H1 (cell line): ENCODE measurements around the gene DIAPH1. TPM values are rescaled to one million over a fixed set of nuclear protein-coding genes. Genes with fewer than 3 reads are reported as not detected.

ENCODE experiments used
- CTCF ChIA-PET: fragments of 300-600 bp; sonication (Branson Sonifier 250); formaldehyde crosslinking; loops from one replicate; lab custom pipeline; 2021; ENCODE audit not compliant: partially characterized antibody; lab: Charles Lee
- POLR2A ChIA-PET: fragments of 300-600 bp; sonication (Branson Sonifier 250); formaldehyde crosslinking; loops from one replicate; lab custom pipeline; 2021; ENCODE audit warnings: inconsistent platforms; ENCODE audit not compliant: partially characterized antibody; lab: Charles Lee
- DNase-seq, 2 experiments: peaks; one replicate each; pipeline versions ENCODE4 v3.0.0 to v3.0.0-alpha.2; 2010 to 2022; ENCODE audit warnings: low spot score in 2 of 2, low read depth in 1 of 2, mixed read lengths in 1 of 2
- FAIRE-seq: peaks from 2 replicates; lab custom pipeline; 2011; peaks lifted over from hg19 to GRCh38; lab: Jason Lieb, UNC
- H2AFZ ChIP-seq: 2 replicates; pipeline ENCODE4 v1.8.1; 2012; ENCODE audit warnings: low read length, inconsistent platforms
- H2AK5ac ChIP-seq: 2 replicates; pipeline ENCODE4 v1.6.1; 2013; ENCODE audit warnings: low read depth, low read length
- H2BK120ac ChIP-seq: replicated peaks from 2 replicates; pipeline ENCODE3; 2013; ENCODE audit warnings: low read depth, low read length, inconsistent platforms
- H2BK12ac ChIP-seq: 2 replicates; pipeline ENCODE4 v1.6.1; 2013; ENCODE audit warnings: low read depth, low read length
- H2BK15ac ChIP-seq: 2 replicates; pipeline ENCODE4 v1.6.1; 2013; ENCODE audit warnings: low read length
- H2BK20ac ChIP-seq: 2 replicates; pipeline ENCODE4 v1.6.1; 2013; ENCODE audit warnings: low read length
- H2BK5ac ChIP-seq: 2 replicates; pipeline ENCODE4 v1.6.1; 2013; ENCODE audit warnings: low read depth, low read length
- H3K14ac ChIP-seq: 2 replicates; pipeline ENCODE4 v1.6.1; 2013; ENCODE audit warnings: inconsistent platforms; ENCODE audit not compliant: insufficient read length
- H3K18ac ChIP-seq: 2 replicates; pipeline ENCODE4 v1.6.1; 2013; ENCODE audit warnings: low read length; ENCODE audit errors: extremely low read depth
- H3K23ac ChIP-seq: 2 replicates; pipeline ENCODE4 v1.6.1; 2013; ENCODE audit warnings: inconsistent platforms; ENCODE audit not compliant: insufficient read length
- H3K23me2 ChIP-seq: 2 replicates; pipeline ENCODE4 v1.6.1; 2013; ENCODE audit warnings: low read depth, low read length
- H3K27ac ChIP-seq: 2 replicates; pipeline ENCODE4 v1.6.1; 2011; ENCODE audit warnings: low read depth, low read length, inconsistent platforms
- H3K27me3 ChIP-seq, 4 experiments: replicated peaks in 1 of 4; 1 replicate in 1 of 4; 2 replicates in 3 of 4; pipeline versions ENCODE4 v1.6.1 to v1.8.1; 2011 to 2013; ENCODE audit warnings: low read length in 3 of 4, mild to moderate bottlenecking in 3 of 4, inconsistent platforms in 2 of 4, mixed read lengths in 2 of 4, moderate library complexity in 1 of 4; ENCODE audit not compliant: control insufficient read depth in 3 of 4, insufficient read depth in 3 of 4; ENCODE audit errors: extremely low read depth in 1 of 4
- H3K36me3 ChIP-seq, 4 experiments: 2 replicates each; pipeline versions ENCODE4 v1.6.1 to v1.8.1; 2011 to 2013; ENCODE audit warnings: mild to moderate bottlenecking in 4 of 4, low read length in 3 of 4, moderate library complexity in 2 of 4, control low read depth in 1 of 4, inconsistent platforms in 1 of 4; ENCODE audit not compliant: insufficient read depth in 4 of 4, control insufficient read depth in 2 of 4
- H3K4ac ChIP-seq: replicated peaks from 2 replicates; pipeline ENCODE3; 2013; ENCODE audit warnings: low read length, low read depth, mixed read lengths, inconsistent platforms; ENCODE audit not compliant: insufficient read length
- H3K4me1 ChIP-seq, 4 experiments: replicated peaks in 1 of 4; 1 replicate in 1 of 4; 2 replicates in 3 of 4; pipeline versions ENCODE4 v1.6.1 to v1.8.1; 2011 to 2013; ENCODE audit warnings: low read length in 3 of 4, inconsistent platforms in 2 of 4, mixed read lengths in 1 of 4; ENCODE audit not compliant: insufficient read depth in 4 of 4, control insufficient read depth in 3 of 4
- H3K4me2 ChIP-seq, 2 experiments: 2 replicates each; pipeline versions ENCODE4 v1.6.1 to v1.8.1; 2011 to 2013; ENCODE audit warnings: low read depth in 2 of 2, low read length in 2 of 2, control low read depth in 1 of 2, inconsistent platforms in 1 of 2, mild to moderate bottlenecking in 1 of 2; ENCODE audit not compliant: insufficient read depth in 1 of 2
- H3K4me3 ChIP-seq, 4 experiments: fragments of 200-600, 300-600 bp in 1 of 4; sonication (generic), shearing (Covaris generic), sonication (Bioruptor Twin) in 1 of 4; 2 replicates each; pipeline versions ENCODE4 v1.5.1 to v1.8.1; 2011 to 2016; ENCODE audit warnings: low read length in 4 of 4, low read depth in 3 of 4, control low read depth in 2 of 4, inconsistent platforms in 2 of 4, mild to moderate bottlenecking in 2 of 4, mixed read lengths in 1 of 4, moderate library complexity in 1 of 4; ENCODE audit not compliant: insufficient read depth in 2 of 4; ENCODE audit errors: extremely low read depth in 1 of 4
- H3K56ac ChIP-seq: replicated peaks from 2 replicates; pipeline ENCODE3; 2013; ENCODE audit warnings: low read depth, mild to moderate bottlenecking, mixed read lengths, low read length, inconsistent platforms; ENCODE audit not compliant: insufficient read length
- H3K79me1 ChIP-seq: 2 replicates; pipeline ENCODE4 v1.6.1; 2013; ENCODE audit warnings: low read depth, low read length, control low read depth
- H3K79me2 ChIP-seq, 2 experiments: 2 replicates each; pipeline versions ENCODE4 v1.6.1 to v1.8.1; 2012 to 2013; ENCODE audit warnings: low read length in 2 of 2, mild to moderate bottlenecking in 2 of 2, inconsistent platforms in 1 of 2; ENCODE audit not compliant: insufficient read depth in 2 of 2, control insufficient read depth in 1 of 2
- H3K9ac ChIP-seq, 4 experiments: replicated peaks in 1 of 4; 1 replicate in 1 of 4; 2 replicates in 3 of 4; pipeline versions ENCODE4 v1.6.1 to v1.8.1; 2011 to 2013; ENCODE audit warnings: low read depth in 3 of 4, low read length in 3 of 4, control low read depth in 2 of 4, mild to moderate bottlenecking in 2 of 4, moderate library complexity in 2 of 4, inconsistent platforms in 1 of 4; ENCODE audit errors: extremely low read depth in 1 of 4
- H3K9me3 ChIP-seq, 2 experiments: 2 replicates each; pipeline versions ENCODE4 v1.6.1 to v1.8.1; 2012 to 2013; ENCODE audit warnings: mild to moderate bottlenecking in 2 of 2, moderate library complexity in 2 of 2, control low read depth in 1 of 2, inconsistent platforms in 1 of 2, low read depth in 1 of 2, low read length in 1 of 2, mixed read lengths in 1 of 2; ENCODE audit not compliant: insufficient read depth in 2 of 2
- H4K20me1 ChIP-seq, 2 experiments: replicated peaks in 1 of 2; 2 replicates each; pipeline versions ENCODE3 to v1.8.1; 2011 to 2013; ENCODE audit warnings: inconsistent platforms in 2 of 2, low read length in 2 of 2, mild to moderate bottlenecking in 1 of 2; ENCODE audit not compliant: insufficient read depth in 2 of 2, control insufficient read depth in 1 of 2
- H4K5ac ChIP-seq: 2 replicates; pipeline ENCODE4 v1.6.1; 2013; ENCODE audit warnings: low read length, low read depth, mixed read lengths, inconsistent platforms; ENCODE audit not compliant: insufficient read length
- H4K8ac ChIP-seq: 2 replicates; pipeline ENCODE4 v1.8.0; 2013; ENCODE audit warnings: mild to moderate bottlenecking, moderate library complexity, low read length, inconsistent platforms; ENCODE audit not compliant: insufficient read depth; ENCODE audit errors: extremely low read depth
- H4K91ac ChIP-seq: replicated peaks from 2 replicates; pipeline ENCODE3; 2013; ENCODE audit warnings: low read length, mixed read lengths, inconsistent platforms; ENCODE audit not compliant: insufficient read length
- CTCF ChIP-seq, 3 experiments: IDR thresholded peaks; 1 replicate in 2 of 3; 2 replicates in 1 of 3; pipeline versions ENCODE4 v1.5.1 to v1.6.1; 2011; ENCODE audit warnings: low read length in 3 of 3, mild to moderate bottlenecking in 3 of 3, inconsistent platforms in 2 of 3, low read depth in 1 of 3, moderate library complexity in 1 of 3; ENCODE audit not compliant: insufficient read depth in 1 of 3; ENCODE audit errors: control extremely low read depth in 1 of 3
- MAFK ChIP-seq: IDR thresholded peaks from 2 replicates; pipeline ENCODE4 v1.6.1; 2012; ENCODE audit warnings: low read depth, mild to moderate bottlenecking, improper control_type of control experiment, low read length
- RXRA ChIP-seq: IDR thresholded peaks from 2 replicates; pipeline ENCODE4 v1.6.1; 2011; ENCODE audit warnings: low read depth, mild to moderate bottlenecking, low read length, moderate library complexity; ENCODE audit not compliant: insufficient read depth
- WGBS, 2 experiments: shearing (Covaris generic) in 1 of 2; methylation state at CpG; one replicate each; pipeline versions ENCODE4 v1.1.6 to v1.1.7; 2013 to 2015; ENCODE audit warnings: low lambda C conversion rate in 2 of 2, mixed read lengths in 2 of 2, inconsistent platforms in 1 of 2, low coverage in 1 of 2, missing lambda C conversion rate in 1 of 2; ENCODE audit not compliant: insufficient replicate concordance in 2 of 2, insufficient coverage in 1 of 2, insufficient read length in 1 of 2; ENCODE audit errors: extremely low coverage in 1 of 2, missing lambda C conversion rate in 1 of 2; 5-methylcytosine and 5-hydroxymethylcytosine counted together
- polyA plus RNA-seq, 7 experiments: library from polyadenylated mRNA; depleted of rRNA in 3 of 7; stranded (reverse) in 5 of 7; unstranded in 2 of 7; fragments of >200 nt in 5 of 7; fragments of 200-250 nt in 2 of 7; gene quantifications; 1 replicate in 5 of 7; 2 replicates in 1 of 7; 4 replicates in 1 of 7; pipeline versions ENCODE4 v1.2.1 to v1.2.3, GENCODE V29; 2011 to 2013; ENCODE audit warnings: missing spikeins in 2 of 7, mixed read lengths in 2 of 7
- total RNA-seq: library from RNA; stranded (reverse); fragmentation: NEBNext Ultra II Directional; extraction: Animal tissue kit (Norgen Biotek cat#: 25700); gene quantifications from 2 replicates; pipeline ENCODE4 v1.2.1, GENCODE V29; 2021

The DIAPH1 gene
- total and polyA plus RNA-seq, 2 of the 8 experiments (the other 6 are each of a cell fraction or from before 2014, with no cell fraction given), result 61.2 to 114 TPM

GRCh38 chr5:141515946-141516671 is 102.7 kb downstream of the DIAPH1 start:
- Histone ChIP-seq H3K27ac (no peak overlapping the region), H3K23ac (no peak overlapping the region), H3K4me3 (no peak overlapping the region), H3K23me2 (peaks cover 15% of the 10 kb centered on the region), H2BK120ac (no peak overlapping the region), H3K79me1 (no peaks in the 10 kb centered on the region), H3K9me3 (no peaks in the 10 kb centered on the region), H3K4me2 (no peak overlapping the region), H2BK20ac (no peak overlapping the region), H3K4ac (peak overlapping the region; percentile 8), H4K8ac (no peak overlapping the region), H4K20me1 (no peaks in the 10 kb centered on the region), H2BK5ac (peak overlapping the region; percentile 49; the same call in 1 of the 2 replicates), H4K5ac (no peak overlapping the region), H3K18ac (peak overlapping the region; percentile 5; the same call in 1 of the 2 replicates), H3K4me1 (peaks cover 3 to 23% (median 9%) of the 10 kb centered on the region in 4 experiments), H3K79me2 (no peaks in the 10 kb centered on the region), H4K91ac (peak overlapping the region; percentile 44), H3K9ac (no peak overlapping the region; a peak in 1 of 7 replicates), H2AK5ac (no peak overlapping the region), H2BK15ac (no peak overlapping the region; the same call in 1 of the 2 replicates), H3K14ac (no peak overlapping the region), H2AFZ (no peak overlapping the region), H2BK12ac (0 out of 2 replicates have a peak overlapping the region, but pooled peaks have one; percentile 33), H3K36me3 (peaks cover 4 to 20% (median 17%) of the 10 kb centered on the region in 4 experiments; a peak in 7 of 8 replicates), H3K27me3 (no peaks in the 10 kb centered on the region), H3K56ac (no peak overlapping the region)
- ChIA-PET POLR2A (interaction anchor here (1.0 to 5.1 kb wide), 4 partner anchors 23 to 95 kb away, joined by 3 to 33 read pairs (median 8); partner anchors contain the start of gene PCDHGA11), CTCF (interaction anchor here (0.6 to 50.9 kb wide), 24 partner anchors 7 to 334 kb away, joined by 3 to 1236 read pairs (median 9); partner anchors contain the start of genes PCDHB10, PCDHB11, PCDHB14 and PCDHB15)
- DNase-seq (no peak), FAIRE-seq (no peak)
- 86% methylated on average over 4 of the region's 4 CpGs; no CpG with 5 or more reads in 1 of the 2 experiments for WGBS, 2 experiments
- TF ChIP-seq MAFK (no peak), CTCF (IDR thresholded peaks at IDR 0.05; ENCODE audit: control extremely low read depth in 1 of 3, insufficient read depth in 1 of 3, low read depth in 1 of 3, low read length in 3 of 3) (no peak), RXRA (no peak)
